OCI-LY3 (cell line): Measurements from ENCODE around the gene TNFAIP8L2.

ENCODE experiments used
- H2AFZ ChIP-seq: fragments of 200-600, 300-600 bp; shearing (Covaris generic); 2 replicates; pipeline ENCODE4 v1.6.0; 2014; ENCODE audit warnings: antibody characterized with exemption, low read depth, low read length
- H3K27ac ChIP-seq: fragments of 200-600, 300-600 bp; sonication (generic); 2 replicates; pipeline ENCODE4 v1.5.1; 2014; ENCODE audit warnings: mild to moderate bottlenecking, low read length, moderate library complexity, mixed read lengths
- H3K27me3 ChIP-seq: fragments of 200-600, 300-600 bp; sonication (generic); 2 replicates; pipeline ENCODE4 v1.6.1; 2014; ENCODE audit warnings: low read depth, low read length, mixed read lengths
- H3K36me3 ChIP-seq: fragments of 200-600, 300-600 bp; sonication (generic); replicated peaks from 2 replicates; pipeline ENCODE3; 2014; ENCODE audit warnings: low read depth, low read length, mixed read lengths
- H3K4me1 ChIP-seq: fragments of 300-600, 200-600 bp; sonication (generic); 2 replicates; pipeline ENCODE4 v1.6.1; 2014; ENCODE audit warnings: low read length, mixed read lengths
- H3K4me2 ChIP-seq: fragments of 200-600, 300-600 bp; sonication (generic); 2 replicates; pipeline ENCODE4 v1.6.1; 2014; ENCODE audit warnings: low read length, mixed read lengths
- H3K4me3 ChIP-seq: fragments of 300-600, 200-600 bp; sonication (generic); 2 replicates; pipeline ENCODE4 v1.5.1; 2014; ENCODE audit warnings: antibody characterized with exemption, mild to moderate bottlenecking, low read length, moderate library complexity
- H3K79me2 ChIP-seq: fragments of 300-600, 200-600 bp; shearing (Covaris generic); 2 replicates; pipeline ENCODE4 v1.6.1; 2014; ENCODE audit warnings: mild to moderate bottlenecking, low read length, mixed read lengths
- H3K9ac ChIP-seq: fragments of 300-600, 200-600 bp; shearing (Covaris generic); 2 replicates; pipeline ENCODE4 v1.6.0; 2014; ENCODE audit warnings: mild to moderate bottlenecking, low read length, moderate library complexity
- H3K9me3 ChIP-seq: fragments of 200-600, 300-600 bp; shearing (Covaris generic); 2 replicates; pipeline ENCODE4 v1.6.1; 2014; ENCODE audit warnings: low read length, mixed read lengths; ENCODE audit not compliant: insufficient read depth
- H4K20me1 ChIP-seq: fragments of 200-600, 300-600 bp; sonication (generic); 2 replicates; pipeline ENCODE4 v1.6.1; 2016; ENCODE audit warnings: low read length, mixed read lengths; ENCODE audit not compliant: insufficient read depth
- CTCF ChIP-seq: fragments of 200-600, 300-600 bp; sonication (generic); IDR thresholded peaks from 2 replicates; pipeline ENCODE4 v1.5.1; 2014; ENCODE audit warnings: antibody characterized with exemption, low read length, low read depth
- EZH2phosphoT487 ChIP-seq: fragments of 200-600 bp; shearing (Covaris generic); IDR thresholded peaks from 2 replicates; pipeline ENCODE4 v1.6.1; 2018; ENCODE audit warnings: antibody characterized with exemption, mixed run types, low read depth

The TNFAIP8L2 gene

GRCh38 chr1:151165281-151165737, 8.9 kb downstream of the TNFAIP8L2 start:
- Histone ChIP-seq H3K9me3 (no peaks in the 10 kb centered on the region), H3K4me3 (peak overlapping the region; percentile 95), H3K27ac (peak overlapping the region; percentile 50), H3K4me2 (peak overlapping the region; percentile 96), H3K9ac (peak overlapping the region; percentile 88), H3K79me2 (peaks cover 26% of the 10 kb centered on the region), H3K36me3 (peaks cover 12% of the 10 kb centered on the region), H3K4me1 (peaks cover 17% of the 10 kb centered on the region), H2AFZ (peak overlapping the region; percentile 97), H4K20me1 (no peaks in the 10 kb centered on the region), H3K27me3 (no peaks in the 10 kb centered on the region)
- no peak for TF ChIP-seq CTCF
- no peak for TF ChIP-seq EZH2phosphoT487

DNA sequence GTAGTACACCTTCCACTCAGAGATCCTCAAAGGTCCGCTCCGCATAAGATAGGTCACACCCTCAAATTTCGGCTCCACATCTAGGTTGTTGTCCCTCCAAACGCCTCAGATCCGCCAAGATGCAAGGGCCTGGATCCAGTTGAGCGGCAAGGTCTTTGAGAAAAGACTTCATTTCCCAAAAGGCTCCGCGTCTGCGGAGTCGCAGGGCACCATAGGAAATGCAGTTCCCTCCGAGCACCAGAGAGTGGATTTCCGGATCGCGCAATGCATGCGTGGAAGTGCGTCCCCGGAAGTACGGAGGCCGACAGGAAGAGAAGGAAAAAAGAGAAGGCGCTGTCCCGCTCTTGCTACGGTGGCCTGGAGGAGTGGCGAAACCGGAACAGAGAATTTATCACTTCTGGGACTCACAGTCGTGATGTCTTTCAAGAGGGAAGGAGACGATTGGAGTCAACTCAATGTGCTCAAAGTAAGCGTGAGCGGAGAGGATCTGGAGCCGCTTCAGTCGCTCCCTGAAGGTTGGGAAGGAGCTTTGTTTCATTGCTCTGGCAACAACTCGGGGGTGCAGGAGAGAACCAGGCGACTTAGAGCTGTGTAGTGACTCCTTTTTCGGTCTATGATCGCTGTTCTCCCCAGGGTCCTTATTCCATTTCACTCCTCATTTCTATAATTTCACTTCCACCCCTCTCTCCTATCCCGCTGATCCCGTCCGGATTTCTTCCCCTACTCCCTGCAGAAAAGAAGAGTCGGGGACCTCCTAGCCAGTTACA, 9.5 kb downstream of the TNFAIP8L2 start, which contains the start of the genes LYSMD1 and SCNM1:
Gene LYSMD1 (minus strand): TSS at position 165 of the 767 bp plus-strand sequence. CDS start 644 bp downstream, outside the sequence.
Gene SCNM1 (plus strand): TSS at position 407 of the 767 bp plus-strand sequence. CDS start 9 bp downstream, at position 416.
- H3K36me3 ChIP-seq: peaks cover 18% of the 10 kb centered on the region
- H3K4me2 ChIP-seq: peak within 1 kb of the TSS; percentile 96
- TF ChIP-seq CTCF (no peak), EZH2phosphoT487 (no peak)
- H3K4me1 ChIP-seq: peaks cover 17% of the 10 kb centered on the region
- H2AFZ ChIP-seq: peak within 1 kb of the TSS; percentile 97
- no peaks in the 10 kb centered on the region for H3K27me3 ChIP-seq
- H3K27ac ChIP-seq: peak within 1 kb of the TSS; percentile 71
- H3K9me3 ChIP-seq: no peaks in the 10 kb centered on the region
- peak within 1 kb of the TSS; percentile 95 for H3K4me3 ChIP-seq
- peaks cover 26% of the 10 kb centered on the region for H3K79me2 ChIP-seq
- no peaks in the 10 kb centered on the region for H4K20me1 ChIP-seq
- H3K9ac ChIP-seq: peak within 1 kb of the TSS; percentile 96

- H3K9ac ChIP-seq: peak overlapping the region; percentile 96
- no peaks in the 10 kb centered on the region for H3K27me3 ChIP-seq
- H3K4me2 ChIP-seq: peak overlapping the region; percentile 84
- H3K79me2 ChIP-seq: peaks cover 26% of the 10 kb centered on the region
- peaks cover 22% of the 10 kb centered on the region for H3K36me3 ChIP-seq
- H3K4me1 ChIP-seq: peaks cover 17% of the 10 kb centered on the region
- peak overlapping the region; percentile 71 for H3K27ac ChIP-seq
- no peak for TF ChIP-seq CTCF
- no peak for TF ChIP-seq EZH2phosphoT487
- no peaks in the 10 kb centered on the region for H4K20me1 ChIP-seq
- no peaks in the 10 kb centered on the region for H3K9me3 ChIP-seq
- peak overlapping the region; percentile 89 for H2AFZ ChIP-seq
- peak overlapping the region; percentile 95 for H3K4me3 ChIP-seq
These were observed 10.1 kb downstream of the TNFAIP8L2 start for GRCh38 chr1:151166505-151166956.

GRCh38 chr1:151167116-151167515, 10.7 kb downstream of the TNFAIP8L2 start:
- Histone ChIP-seq H3K27me3 (no peaks in the 10 kb centered on the region), H3K27ac (no peak overlapping the region), H3K36me3 (peaks cover 21% of the 10 kb centered on the region), H3K79me2 (peaks cover 26% of the 10 kb centered on the region), H3K9ac (peak overlapping the region; percentile 96), H2AFZ (no peak overlapping the region), H4K20me1 (no peaks in the 10 kb centered on the region), H3K4me1 (peaks cover 17% of the 10 kb centered on the region), H3K9me3 (no peaks in the 10 kb centered on the region), H3K4me2 (peak overlapping the region; percentile 84), H3K4me3 (peak overlapping the region; percentile 95)
- TF ChIP-seq CTCF: no peak
- no peak for TF ChIP-seq EZH2phosphoT487
